AG04450 (cell line): ENCODE data around the gene KPNA6. TPM values are rescaled to one million over a fixed set of nuclear protein-coding genes. Genes with fewer than 3 reads are reported as not detected.
A peak's percentile ranks its signal among the peaks of the same experiment; 100 is the strongest.

Experiments
- CTCF ChIA-PET: fragments of 300-600, 350-600 bp; formaldehyde crosslinking; extraction: SDS; loops from one replicate; lab custom pipeline; 2022; ENCODE audit warnings: antibody characterized with exemption, inconsistent platforms; lab: Charles Lee
- POLR2A ChIA-PET: fragments of 350-600 bp; formaldehyde crosslinking; extraction: SDS; loops from one replicate; lab custom pipeline; 2021; ENCODE audit warnings: antibody characterized with exemption, inconsistent platforms; lab: Yijun Ruan, JAX
- DNase-seq: peaks from one replicate; pipeline ENCODE4 v3.0.0-alpha.2; 2011; ENCODE audit warnings: low read depth, low spot score
- H3K27ac ChIP-seq: one replicate; pipeline ENCODE4 v1.5.1; 2012; ENCODE audit warnings: low read depth, low read length, control low read depth
- H3K27me3 ChIP-seq: one replicate; pipeline ENCODE4 v1.6.0; 2012; ENCODE audit warnings: low read length; ENCODE audit not compliant: control insufficient read depth, insufficient read depth
- H3K4me3 ChIP-seq: 2 replicates; pipeline ENCODE4 v1.5.1; 2011; ENCODE audit warnings: mild to moderate bottlenecking, low read depth, low read length, control low read depth
- H3K9me3 ChIP-seq: 2 replicates; pipeline ENCODE4 v1.5.1; 2012; ENCODE audit warnings: low read length; ENCODE audit not compliant: control insufficient read depth, insufficient read depth
- polyA plus RNA-seq: library from polyadenylated mRNA; depleted of rRNA; stranded (reverse); fragments of >200 nt; gene quantifications from 2 replicates; pipeline ENCODE4 v1.2.3, GENCODE V29; 2011
- TF ChIP-seq, protein P1 (sequence below): IDR thresholded peaks from 2 replicates; pipeline ENCODE4 v1.5.1; 2011; ENCODE audit warnings: low read depth, low read length, control low read depth, inconsistent platforms

Gene KPNA6
- polyA plus RNA-seq, 1 experiment: 45.9 TPM

GRCh38 chr1:32197074-32197473, 89.2 kb downstream of the KPNA6 start:
- DNase-seq: no peak
- CTCF ChIA-PET: no interaction called here
- Histone ChIP-seq H3K27ac (peak overlapping the region; percentile 21), H3K27me3 (no peaks in the 10 kb centered on the region), H3K4me3 (no peak overlapping the region), H3K9me3 (no peaks in the 10 kb centered on the region)
- TF ChIP-seq, protein P1, sequence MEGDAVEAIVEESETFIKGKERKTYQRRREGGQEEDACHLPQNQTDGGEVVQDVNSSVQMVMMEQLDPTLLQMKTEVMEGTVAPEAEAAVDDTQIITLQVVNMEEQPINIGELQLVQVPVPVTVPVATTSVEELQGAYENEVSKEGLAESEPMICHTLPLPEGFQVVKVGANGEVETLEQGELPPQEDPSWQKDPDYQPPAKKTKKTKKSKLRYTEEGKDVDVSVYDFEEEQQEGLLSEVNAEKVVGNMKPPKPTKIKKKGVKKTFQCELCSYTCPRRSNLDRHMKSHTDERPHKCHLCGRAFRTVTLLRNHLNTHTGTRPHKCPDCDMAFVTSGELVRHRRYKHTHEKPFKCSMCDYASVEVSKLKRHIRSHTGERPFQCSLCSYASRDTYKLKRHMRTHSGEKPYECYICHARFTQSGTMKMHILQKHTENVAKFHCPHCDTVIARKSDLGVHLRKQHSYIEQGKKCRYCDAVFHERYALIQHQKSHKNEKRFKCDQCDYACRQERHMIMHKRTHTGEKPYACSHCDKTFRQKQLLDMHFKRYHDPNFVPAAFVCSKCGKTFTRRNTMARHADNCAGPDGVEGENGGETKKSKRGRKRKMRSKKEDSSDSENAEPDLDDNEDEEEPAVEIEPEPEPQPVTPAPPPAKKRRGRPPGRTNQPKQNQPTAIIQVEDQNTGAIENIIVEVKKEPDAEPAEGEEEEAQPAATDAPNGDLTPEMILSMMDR: no peak
- POLR2A ChIA-PET: interaction anchor here (1.7 to 2.2 kb wide), 2 partner anchors 10 to 17 kb away, joined by 7 to 9 read pairs; no protein-coding TSS in a partner anchor

GRCh38 chr1:32197837-32198236, 90.0 kb downstream of the KPNA6 start:
- DNase-seq: no peak
- H3K27me3 ChIP-seq: no peaks in the 10 kb centered on the region
- CTCF ChIA-PET: no interaction called here
- TF ChIP-seq, protein P1: no peak
- no peak overlapping the region for H3K4me3 ChIP-seq
- H3K27ac ChIP-seq: no peak overlapping the region
- POLR2A ChIA-PET: interaction anchor here (1.7 to 2.2 kb wide), 2 partner anchors 11 to 17 kb away, joined by 7 to 9 read pairs; no protein-coding TSS in a partner anchor
- H3K9me3 ChIP-seq: no peaks in the 10 kb centered on the region

DNA sequence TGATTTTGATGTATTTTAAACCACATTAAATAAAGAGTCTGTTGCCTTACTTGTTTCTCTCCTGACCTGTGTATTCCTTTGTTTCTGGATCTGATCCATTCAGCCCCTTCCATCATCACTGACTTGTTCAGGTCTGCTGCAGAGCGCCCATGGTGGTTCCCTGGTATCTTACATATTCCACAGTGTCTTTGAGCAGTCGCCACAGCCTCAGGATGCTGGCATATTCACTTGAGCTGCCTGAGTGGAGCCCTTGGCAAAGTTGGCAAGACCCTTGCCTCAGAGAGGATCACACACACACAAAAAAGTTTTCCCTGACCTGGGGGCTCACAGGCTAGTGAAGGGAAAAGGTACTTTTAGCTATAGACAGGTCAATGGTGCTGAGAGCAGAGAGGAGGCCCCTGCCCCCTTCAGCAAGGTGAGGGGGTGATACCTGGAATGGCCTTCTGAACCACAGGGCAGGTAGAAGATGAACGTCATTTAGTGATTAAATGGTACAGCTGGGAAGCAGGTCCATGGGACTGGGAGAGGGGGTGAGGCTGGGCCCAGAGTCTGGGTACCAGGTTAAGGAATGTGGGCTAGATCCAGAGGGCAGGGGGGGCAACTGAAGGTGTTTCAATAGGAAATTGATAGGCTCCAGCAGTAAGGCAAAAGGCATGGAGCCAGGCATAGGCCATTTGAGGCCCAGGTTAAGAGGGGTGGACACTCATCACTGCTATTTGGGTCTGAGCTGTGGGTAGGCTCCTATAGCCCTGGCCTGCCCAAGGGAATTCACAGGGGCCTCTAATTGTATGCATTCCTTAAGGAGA, 90.6 kb downstream of the KPNA6 start:
- H3K27ac ChIP-seq: peak overlapping the region; percentile 11
- POLR2A ChIA-PET: interaction anchor here (0.7 to 2.2 kb wide), 3 partner anchors 12 to 32 kb away, joined by 3 to 9 read pairs (median 7); no protein-coding TSS in a partner anchor

DNA sequence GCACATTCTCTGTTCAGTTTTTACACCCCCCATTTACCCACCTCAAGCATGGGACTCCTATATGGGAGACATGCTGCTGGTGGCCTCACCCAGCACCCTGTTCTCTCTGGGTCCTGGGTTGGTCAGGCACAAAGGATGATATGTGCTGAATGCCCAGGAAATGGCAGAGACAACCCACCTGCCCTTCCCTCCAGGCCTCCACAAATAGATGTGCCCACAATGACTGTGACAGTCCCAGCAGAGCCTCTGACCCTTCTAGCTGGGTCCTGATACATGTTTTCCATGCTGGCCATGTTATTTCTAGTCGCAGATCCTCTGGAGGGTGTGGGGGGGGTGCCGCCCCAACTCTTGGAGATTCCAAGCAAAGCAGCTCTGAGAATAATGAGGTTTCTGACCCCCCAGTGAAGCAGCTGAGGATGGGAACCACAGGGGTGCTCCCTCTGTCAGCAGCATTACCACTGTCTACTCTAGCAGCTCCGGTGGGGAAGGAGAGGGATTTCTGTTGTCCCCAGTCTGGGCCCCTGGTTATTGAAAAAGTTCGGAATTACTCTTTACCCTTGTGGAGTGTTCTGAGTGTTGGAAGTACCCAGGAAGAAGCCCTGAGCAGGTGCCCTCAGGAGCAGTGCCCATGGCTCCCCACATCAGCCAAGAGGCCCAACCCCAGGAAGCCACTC, 91.3 kb downstream of the KPNA6 start:
- ChIA-PET CTCF (interaction anchor here (0.7 to 1.9 kb wide), 2 partner anchors 12 to 14 kb away, joined by 4 read pairs; no protein-coding TSS in a partner anchor), POLR2A (interaction anchor here (0.7 to 2.5 kb wide), 2 partner anchors 33 to 137 kb away, joined by 3 to 17 read pairs; partner anchors contain the start of gene MARCKSL1)
- H3K9me3 ChIP-seq: no peaks in the 10 kb centered on the region
- H3K4me3 ChIP-seq: peak overlapping the region; percentile 79
- H3K27ac ChIP-seq: peak overlapping the region; percentile 96
- no peak for DNase-seq
- TF ChIP-seq, protein P1: no peak
- no peaks in the 10 kb centered on the region for H3K27me3 ChIP-seq

More for the DNA sequence above, 90.6 kb downstream of the KPNA6 start:
- no peak for DNase-seq
- TF ChIP-seq, protein P1: no peak
- CTCF ChIA-PET: no interaction called here
- Histone ChIP-seq H3K9me3 (no peaks in the 10 kb centered on the region), H3K27me3 (no peaks in the 10 kb centered on the region), H3K4me3 (no peak overlapping the region)
